Left colon (tissue), 2 donors: ENCODE results near the gene VPS9D1. TPM values are rescaled to one million over a fixed set of nuclear protein-coding genes. Genes with fewer than 3 reads are reported as not detected.
"Not testable (repeated sequence)": the region's sequence is repeated elsewhere in the genome, so short reads cannot be mapped to it uniquely, and the experiment has no call there.

Source experiments
- ATAC-seq: fragments of 200-7000 bp; cut with Tn5 transposase; one replicate; pipeline ENCODE4 v1.9.1; 2020; ENCODE audit warnings: mild to moderate bottlenecking, moderate library complexity
- DNase-seq, 2 donors: peaks; one replicate each; pipeline ENCODE4 v3.0.0-alpha.2; 2020
- intact Hi-C, 2 donors: fragments of 100-400 bp; cut with DNase I in 1 of 2; cut with micrococcal nuclease in 1 of 2; formaldehyde crosslinking; loops; one replicate each; pipeline versions ENCODE4 v1.11.2 to v1.14.0; 2022; cut with DNase I, micrococcal nuclease
- total RNA-seq, 2 donors: library from RNA; stranded (reverse); fragmentation: NEBNext Ultra II Directional; extraction: Animal tissue kit (Norgen Biotek cat#: 25700); gene quantifications; one replicate each; pipeline ENCODE4 v1.2.1, GENCODE V29; 2021
- donor health status: DM: no; HTN: no; CAD: no.
- donor health status: DM: yes; HTN: yes; CAD: no.

The VPS9D1 gene
- total RNA-seq, 2 donors from 2014 or later, result 19.6 to 23.2 TPM

DNA sequence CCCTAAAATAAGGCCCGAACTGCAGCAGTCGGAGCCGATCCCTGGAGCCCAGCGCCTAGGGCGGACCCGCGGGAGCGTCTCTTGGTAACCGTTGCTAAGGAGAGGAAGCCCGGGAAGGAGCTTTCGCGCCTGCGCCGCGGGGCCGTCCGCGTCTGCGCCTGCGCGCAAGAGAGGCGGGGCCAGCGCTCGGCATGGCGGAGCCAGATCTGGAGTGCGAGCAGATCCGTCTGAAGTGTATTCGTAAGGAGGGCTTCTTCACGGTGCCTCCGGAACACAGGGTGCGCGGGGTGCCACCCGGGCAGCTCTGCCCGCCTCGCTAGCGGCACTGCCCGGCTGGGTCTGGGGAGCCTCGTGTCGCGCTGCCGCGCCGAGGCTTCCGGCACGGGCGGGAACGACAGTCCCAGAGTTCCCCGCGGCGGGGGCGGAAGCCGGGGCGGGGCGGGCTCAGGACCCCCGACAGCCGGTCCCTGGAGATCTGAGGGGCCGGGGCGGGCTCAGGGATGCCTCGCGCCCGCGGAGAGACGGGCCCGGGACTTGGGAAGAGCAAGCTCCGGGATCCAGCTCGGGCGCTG lies 34.1 kb downstream of the VPS9D1 start, which contains the start of gene CDK10:
TSS of gene CDK10 (plus strand) at position 170 of the 572 bp plus-strand sequence. CDS start at position 192, 22 bp downstream.
- ATAC-seq, result peak; percentile 79
- intact Hi-C loops, result no loop called here

DNA sequence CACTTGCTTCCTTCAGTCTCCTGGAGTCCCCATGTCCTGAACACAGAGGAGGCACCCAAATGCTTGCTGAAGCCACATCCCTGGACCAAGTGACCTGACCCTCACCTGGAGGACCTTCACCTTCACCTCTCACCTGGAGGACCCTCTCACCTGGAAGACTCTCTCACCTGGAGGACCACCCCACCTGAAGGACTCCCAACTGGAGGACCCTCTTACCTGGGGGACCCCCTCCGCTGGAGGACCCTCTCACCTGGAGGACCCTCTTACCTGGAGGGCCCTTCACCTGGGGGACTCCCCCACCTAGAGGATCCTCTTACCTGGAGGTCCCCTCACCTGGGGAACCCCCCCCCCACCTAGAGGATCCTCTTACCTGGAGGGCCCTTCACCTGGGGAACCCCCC lies 34.8 kb downstream of the VPS9D1 start:
- DNase-seq, result no peak
- ATAC-seq, result no peak
- intact Hi-C loops, result no loop called here

More for the DNA sequence above, 34.1 kb downstream of the VPS9D1 start, which contains the start of gene CDK10:
- DNase-seq, result peak; percentile 88 to 91

DNA sequence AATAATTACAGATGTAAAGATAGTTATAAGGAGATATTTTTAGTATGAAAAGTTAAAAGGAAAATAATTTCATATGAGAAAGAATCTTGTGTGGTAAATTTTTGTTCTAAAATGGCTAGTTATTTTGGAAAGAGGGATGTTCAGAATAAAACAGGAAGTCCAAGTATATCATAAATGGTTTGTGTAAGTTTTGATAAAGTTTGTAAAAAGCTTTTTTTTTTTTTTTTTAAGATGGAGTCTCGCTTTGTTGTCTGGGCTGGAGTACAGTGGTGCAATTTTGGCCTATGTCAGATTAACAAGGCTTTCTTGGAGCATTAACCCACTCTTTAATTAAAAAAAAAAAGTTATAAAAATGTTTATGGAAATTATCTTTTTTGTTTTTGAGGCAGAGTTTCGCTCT lies 42.4 kb downstream of the VPS9D1 start:
- DNase-seq (no peak), ATAC-seq (no peak)
- intact Hi-C loops, result no loop called here

DNA sequence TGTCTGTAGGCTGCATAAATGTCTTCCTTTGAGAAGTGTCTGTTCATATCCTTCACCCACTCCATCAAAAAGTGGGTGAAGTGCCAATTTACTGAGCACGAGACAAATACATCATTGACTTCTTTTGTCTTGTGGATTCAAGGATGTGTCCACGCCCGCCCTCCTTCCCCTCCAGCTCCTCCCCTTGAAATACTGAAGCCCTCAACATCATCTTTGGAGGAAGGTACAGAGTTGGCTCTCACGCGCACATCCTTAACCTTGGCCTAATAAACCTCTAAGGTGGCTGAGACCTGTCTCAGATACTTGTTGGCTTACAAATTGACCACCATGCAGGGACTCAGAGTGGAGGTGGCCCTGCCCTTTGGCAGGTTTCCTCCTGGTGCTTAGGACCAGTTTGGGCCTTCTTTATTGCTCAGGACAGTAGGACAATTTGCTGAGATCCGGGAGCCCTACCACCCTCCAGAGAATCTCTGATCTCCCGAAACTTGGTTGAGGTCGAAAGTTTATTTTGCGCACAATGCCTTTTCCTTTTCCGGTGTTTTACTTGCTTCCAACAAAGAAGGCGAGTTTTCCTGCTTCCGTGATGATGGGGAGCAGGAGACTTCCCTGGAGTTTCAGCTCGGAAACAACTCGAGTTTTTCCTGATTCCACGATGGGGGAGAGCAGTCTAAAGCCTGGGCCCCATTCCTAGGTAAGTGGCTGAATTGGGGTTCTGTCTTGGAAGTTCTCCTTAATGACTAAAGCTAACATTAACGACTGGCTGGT lies 48.3 kb downstream of the VPS9D1 start:
- ATAC-seq (no peak), DNase-seq (no peak)
- intact Hi-C loops, result no loop called here

DNA sequence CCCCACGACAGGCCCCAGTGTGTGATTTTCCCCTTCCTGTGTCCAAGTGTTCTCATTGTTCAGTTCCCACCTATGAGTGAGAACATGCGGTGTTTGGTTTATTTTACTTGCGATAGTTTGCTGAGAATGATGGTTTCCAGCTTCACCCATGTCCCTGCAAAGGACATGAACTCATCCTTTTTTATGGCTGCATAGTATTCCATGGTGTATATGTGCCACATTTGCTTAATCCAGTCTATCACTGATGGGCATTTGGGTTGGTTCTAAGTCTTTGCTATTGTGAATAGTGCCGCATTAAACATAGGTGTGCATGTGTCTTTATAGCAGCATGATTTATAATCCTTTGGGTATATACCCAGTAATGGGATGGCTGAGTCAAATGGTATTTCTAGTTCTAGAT lies 49.1 kb downstream of the VPS9D1 start:
- ATAC-seq, DNase-seq, intact Hi-C loops: not testable (repeated sequence)

DNA sequence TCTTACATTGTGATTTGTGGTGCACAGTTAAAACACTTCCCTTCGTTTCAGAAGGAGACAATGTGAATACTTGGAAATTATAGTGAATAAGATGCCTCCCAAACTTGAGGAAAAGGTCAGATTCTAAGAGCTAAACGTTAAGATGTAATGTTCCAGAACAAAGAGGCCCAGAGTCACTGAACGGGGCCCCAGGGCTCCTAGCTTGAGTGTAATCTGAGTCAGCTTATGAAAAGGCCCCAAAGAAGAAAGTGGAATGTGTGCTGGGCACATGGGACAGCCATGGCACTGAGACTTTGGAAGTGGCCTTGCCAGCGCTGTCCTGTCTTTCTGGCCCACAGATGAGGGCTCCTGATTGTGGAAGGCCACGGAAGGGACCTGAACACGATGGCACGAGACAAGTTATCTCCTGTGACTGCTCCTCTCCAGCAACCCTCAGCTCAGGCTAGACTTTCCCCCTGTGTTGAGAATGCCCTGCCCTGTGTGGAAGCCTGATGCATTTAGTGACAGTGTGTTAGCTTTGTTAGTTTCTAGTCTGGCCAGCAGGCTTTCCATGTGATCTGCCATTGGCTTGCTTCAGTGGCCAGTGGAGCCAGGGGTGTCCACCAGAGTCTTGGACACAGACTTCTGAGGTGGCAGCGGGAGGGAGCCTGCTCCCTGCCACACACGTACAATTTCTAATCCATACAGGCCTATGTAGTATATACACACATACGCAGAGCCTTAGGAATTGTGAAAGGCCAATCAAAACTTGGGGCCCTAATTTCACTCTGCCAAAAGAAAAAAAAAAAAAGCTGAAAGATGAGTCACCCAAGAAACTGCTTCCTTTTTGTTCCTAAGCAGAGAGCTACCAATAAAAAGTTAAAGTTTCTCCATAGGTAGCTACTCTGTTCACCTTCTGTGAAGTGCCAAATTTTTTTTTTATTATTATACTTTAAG lies 49.9 kb downstream of the VPS9D1 start:
- intact Hi-C loops, result no loop called here
- ATAC-seq (no peak), DNase-seq (no peak)

DNA sequence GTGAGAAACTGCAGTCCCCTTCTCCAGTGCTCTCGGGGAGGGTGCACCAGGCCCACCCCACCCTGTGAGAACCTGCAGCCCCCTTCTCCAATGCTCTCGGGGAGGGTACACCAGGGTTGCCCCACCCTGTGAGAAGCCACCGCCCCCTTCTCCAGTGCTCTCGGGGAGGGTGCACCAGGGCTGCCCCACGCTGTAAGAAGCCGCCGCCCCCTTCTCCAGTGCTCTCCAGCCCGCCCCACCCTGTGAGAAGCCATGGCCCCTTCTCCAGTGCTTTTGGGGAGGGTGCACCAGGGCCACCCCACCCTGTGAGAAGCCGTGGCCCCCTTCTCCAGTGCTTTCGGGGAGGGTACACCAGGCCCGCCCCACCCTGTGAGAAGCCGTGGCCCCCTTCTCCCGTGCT lies 50.9 kb downstream of the VPS9D1 start:
- DNase-seq (no peak), ATAC-seq (no peak)
- intact Hi-C loops, result no loop called here

DNA sequence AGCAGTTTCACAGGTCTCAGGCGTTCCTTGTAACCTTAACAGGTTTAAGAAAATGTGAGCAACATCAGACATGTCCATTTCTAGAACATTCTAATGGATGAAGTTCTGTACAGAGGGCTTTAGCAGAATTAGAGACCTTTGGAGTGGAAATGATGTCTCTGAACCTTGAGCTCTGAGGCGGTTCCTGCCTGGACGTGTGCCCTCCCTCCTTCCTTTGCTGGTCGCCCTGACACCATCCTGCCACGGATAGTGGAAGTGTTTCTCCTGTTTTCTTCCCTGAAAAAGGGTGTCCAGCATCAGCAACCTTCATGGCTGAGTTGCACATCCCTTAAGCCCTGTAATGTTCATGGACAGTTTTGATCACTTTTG lies 51.9 kb downstream of the VPS9D1 start:
- no peak for DNase-seq
- intact Hi-C loops, result no loop called here
- ATAC-seq, result peak; percentile 64

DNA sequence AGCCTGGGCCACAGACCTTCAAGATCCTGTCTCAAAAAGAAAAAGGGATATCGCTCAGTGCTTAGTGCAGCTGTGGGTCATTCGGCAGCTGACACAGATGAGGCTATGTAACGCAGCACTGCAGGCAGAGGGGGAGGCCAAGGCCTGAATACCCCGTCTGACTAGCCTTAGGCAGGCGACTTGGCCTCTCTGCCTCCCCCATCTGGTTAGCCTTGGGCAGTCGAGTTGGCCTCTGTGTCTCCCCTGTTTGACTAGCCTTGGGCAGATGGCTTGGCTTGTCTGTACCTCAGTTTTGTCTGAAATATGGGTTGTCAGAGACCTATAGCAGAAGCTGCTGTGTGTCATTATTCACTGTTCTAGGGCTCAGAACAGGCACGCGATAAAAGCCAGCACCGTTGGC lies 53.1 kb downstream of the VPS9D1 start:
- DNase-seq (no peak), ATAC-seq (no peak)
- intact Hi-C loops, result no loop called here

DNA sequence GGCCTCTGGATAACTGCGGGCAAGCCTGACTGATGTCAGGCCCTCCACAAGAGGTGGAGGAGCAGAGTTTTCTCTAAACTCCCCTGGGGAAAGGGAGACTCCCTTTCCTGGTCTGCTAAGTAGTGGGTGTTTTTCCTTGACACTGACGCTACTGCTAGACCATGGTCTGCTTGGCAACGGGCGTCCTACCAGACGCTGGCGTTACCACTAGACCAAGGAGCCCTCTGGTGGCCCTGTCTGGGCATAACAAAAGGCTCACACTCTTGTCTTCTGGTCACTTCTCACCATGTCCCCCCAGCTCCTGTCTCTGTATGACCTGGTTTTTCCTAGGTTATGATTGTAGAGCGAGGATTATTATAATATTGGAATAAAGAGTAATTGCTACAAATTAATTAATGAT lies 53.7 kb downstream of the VPS9D1 start:
- DNase-seq, ATAC-seq, intact Hi-C loops: not testable (repeated sequence)

DNA sequence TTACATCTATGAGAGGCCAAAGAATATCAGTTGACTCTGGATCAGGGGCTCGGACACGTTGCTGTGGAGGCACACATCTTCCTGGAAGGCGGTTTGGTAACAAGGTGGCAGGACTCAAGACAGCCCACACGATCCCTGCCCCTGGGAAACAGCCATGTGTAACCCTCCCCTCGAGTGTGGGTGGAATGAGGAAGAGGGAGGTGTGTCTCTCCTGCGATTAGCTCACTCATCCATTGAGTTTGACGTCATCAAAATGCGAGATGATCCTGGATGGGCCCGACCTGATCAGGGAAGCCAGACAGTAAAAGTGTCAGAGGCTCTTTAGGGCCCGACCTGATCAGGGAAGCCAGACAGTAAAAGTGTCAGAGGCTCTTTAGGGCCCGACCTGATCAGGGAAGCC lies 56.5 kb downstream of the VPS9D1 start:
- DNase-seq, intact Hi-C loops: not testable (repeated sequence)
- ATAC-seq, result peak; percentile 20

DNA sequence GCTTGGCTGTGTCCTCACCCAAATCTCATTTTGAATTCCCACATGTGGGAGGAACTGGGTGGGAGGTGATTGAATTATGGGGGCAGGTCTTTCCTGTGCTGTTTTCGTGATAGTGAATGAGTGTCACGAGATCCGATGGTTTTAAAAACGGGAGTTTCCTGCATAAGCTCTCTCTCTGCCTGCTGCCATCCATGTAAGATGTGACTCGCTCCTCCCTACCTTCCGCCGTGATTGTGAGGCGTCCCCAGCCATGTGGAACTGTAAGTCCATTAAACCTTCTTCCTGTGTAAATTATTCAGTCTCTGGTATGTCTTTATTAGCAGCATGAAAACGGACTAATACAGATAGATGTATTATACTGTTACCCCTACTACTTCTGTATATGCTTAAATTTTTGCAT lies 59.5 kb downstream of the VPS9D1 start:
- intact Hi-C loops, result no loop called here
- DNase-seq (no peak), ATAC-seq (no peak)

DNA sequence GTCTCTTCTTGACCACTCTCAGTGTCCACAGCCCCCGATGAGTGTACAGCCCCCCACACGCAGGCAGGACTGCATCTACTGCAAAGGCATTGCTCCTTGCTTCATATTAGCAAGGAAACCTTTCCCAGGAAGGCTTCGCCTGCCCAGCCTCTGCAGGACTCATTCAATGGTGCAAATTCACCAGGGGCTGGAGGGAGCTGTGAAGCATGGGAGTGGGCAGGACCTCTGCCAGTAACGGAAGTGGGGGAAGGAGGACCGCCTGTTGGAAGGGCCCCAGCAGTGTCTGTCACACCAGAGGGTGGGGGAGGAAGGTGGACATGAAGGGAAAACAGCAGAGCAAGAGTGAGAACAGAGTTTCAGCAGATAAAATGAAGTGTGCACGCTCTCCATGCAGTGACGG lies 60.6 kb downstream of the VPS9D1 start:
- intact Hi-C loops, result no loop called here
- ATAC-seq (no peak), DNase-seq (no peak)

DNA sequence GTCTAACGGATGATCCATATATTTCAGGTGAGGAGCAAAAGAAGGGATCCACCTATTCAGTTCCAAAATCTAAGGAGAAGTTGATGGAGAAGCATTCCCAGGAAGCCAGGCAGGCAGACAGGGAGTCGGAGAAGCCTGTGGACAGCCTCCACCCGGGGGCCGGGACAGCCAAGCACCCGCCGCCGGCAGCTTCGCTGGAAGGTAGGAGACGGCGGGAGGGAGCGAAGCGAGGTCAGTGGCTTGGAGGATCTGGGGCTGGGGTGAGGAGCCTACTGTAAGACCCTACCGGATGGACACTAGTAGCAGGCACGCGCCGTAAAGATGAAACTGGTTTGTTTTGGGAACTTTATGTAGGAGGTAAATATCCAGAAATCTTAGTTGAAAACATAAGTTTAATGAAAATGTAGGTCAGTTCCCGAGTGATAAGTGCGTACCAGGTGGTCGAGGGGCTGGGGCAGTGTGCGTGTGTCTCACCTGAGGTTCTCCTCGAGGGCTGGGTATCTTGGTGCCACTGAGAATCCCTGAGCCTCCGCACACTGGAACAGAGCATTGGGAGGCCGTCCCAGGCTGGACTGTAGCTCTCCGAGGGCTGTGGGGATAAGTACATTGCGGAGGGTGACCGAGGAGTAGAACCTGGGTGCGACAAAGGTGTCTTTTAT lies 62.3 kb downstream of the VPS9D1 start:
- intact Hi-C loops, result no loop called here
- peak in 1 of 2 donors; percentile 42 for DNase-seq
- ATAC-seq, result peak; percentile 24

DNA sequence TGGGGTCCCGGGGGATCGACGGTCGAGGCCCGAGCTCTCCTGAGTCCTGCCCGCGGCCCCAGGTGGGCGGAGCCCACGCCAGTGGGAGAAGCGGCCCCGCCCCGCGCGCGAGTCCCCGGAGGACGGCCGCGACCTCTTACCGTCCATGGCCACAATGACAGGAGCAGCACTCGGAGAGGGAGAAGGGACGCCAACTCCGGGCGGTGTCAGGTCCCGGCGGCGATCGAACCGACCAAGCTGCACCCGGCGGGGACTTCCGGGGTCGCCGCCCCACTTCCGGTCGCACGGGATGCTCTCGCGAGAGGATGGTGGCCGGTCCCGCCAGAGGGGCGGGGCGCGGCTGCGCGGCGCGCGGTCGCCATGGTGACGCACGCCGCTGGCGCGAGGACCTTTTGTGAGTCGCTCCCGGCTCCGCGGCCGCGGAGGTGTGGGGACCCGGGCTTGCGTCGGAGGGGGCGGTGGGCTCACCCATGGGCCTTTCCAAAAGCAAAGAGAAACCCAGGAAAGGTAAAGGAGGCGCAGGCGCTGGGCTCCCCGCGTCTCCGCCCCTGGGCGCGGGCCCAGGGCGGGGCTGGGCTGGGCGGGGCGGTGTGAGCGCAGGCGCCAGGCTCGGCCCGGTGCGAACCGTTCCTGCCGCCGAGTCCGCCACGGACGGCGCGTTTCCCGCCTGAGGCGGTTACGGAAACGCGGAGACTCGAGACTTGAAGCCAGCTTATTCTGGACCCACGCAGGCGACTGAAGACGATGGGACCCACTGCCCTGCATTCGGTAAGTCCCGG lies 63.1 kb downstream of the VPS9D1 start, which contains the start of the genes CHMP1A and SPATA33:
TSS of gene CHMP1A (minus strand) at position 267 of the 779 bp plus-strand sequence. CDS start at position 147, 120 bp downstream.
TSS of gene SPATA33 (plus strand) at position 395 of the 779 bp plus-strand sequence. CDS start at position 471, 76 bp downstream.
- intact Hi-C loops, result no loop called here
- ATAC-seq, result peak; percentile 94
- peak; percentile 84 to 93 for DNase-seq
